GM23338 (cell line): ENCODE data around the gene PIEZO2. TPM values are rescaled to one million over a fixed set of nuclear protein-coding genes. Genes with fewer than 3 reads are reported as not detected.

Experiments
- ATAC-seq: fragments of 200-7000 bp; cut with Tn5 transposase; 3 replicates; pipeline ENCODE4 v1.9.1; 2020
- DNase-seq: peaks from one replicate; pipeline ENCODE4 v3.0.0-alpha.2; 2015; ENCODE audit warnings: low spot score
- H2AFZ ChIP-seq: fragments of 200-600 bp; sonication (generic); 2 replicates; pipeline ENCODE4 v1.8.0; 2016; ENCODE audit warnings: antibody characterized with exemption, mild to moderate bottlenecking, moderate library complexity
- H3F3A ChIP-seq: fragments of 200-600 bp; sonication (generic); replicated peaks from 2 replicates; pipeline ENCODE4 v1.8.0; 2017; ENCODE audit warnings: antibody characterized with exemption, mixed run types, low read depth
- H3K27ac ChIP-seq: fragments of 200-600 bp; sonication (generic); 2 replicates; pipeline ENCODE4 v1.6.1; 2016; ENCODE audit warnings: low read depth
- H3K27me3 ChIP-seq: fragments of 200-600 bp; sonication (generic); 2 replicates; pipeline ENCODE4 v1.8.0; 2016; ENCODE audit warnings: mild to moderate bottlenecking, mixed run types, moderate library complexity; ENCODE audit not compliant: insufficient read depth
- H3K36me3 ChIP-seq: fragments of 200-600 bp; sonication (generic); 2 replicates; pipeline ENCODE4 v1.8.0; 2016; ENCODE audit warnings: mild to moderate bottlenecking; ENCODE audit not compliant: insufficient read depth
- H3K4me1 ChIP-seq: fragments of 200-600 bp; sonication (generic); 2 replicates; pipeline ENCODE4 v1.8.0; 2016; ENCODE audit warnings: mild to moderate bottlenecking, moderate library complexity; ENCODE audit not compliant: insufficient read depth
- H3K4me2 ChIP-seq: fragments of 200-600 bp; sonication (generic); 2 replicates; pipeline ENCODE4 v1.7.1; 2017; ENCODE audit warnings: mixed run types
- H3K4me3 ChIP-seq: fragments of 200-600 bp; sonication (generic); 2 replicates; pipeline ENCODE4 v1.6.1; 2016; ENCODE audit warnings: mixed run types
- H3K79me2 ChIP-seq: fragments of 200-600 bp; sonication (generic); replicated peaks from 2 replicates; pipeline ENCODE4 v1.8.0; 2017; ENCODE audit warnings: mild to moderate bottlenecking; ENCODE audit not compliant: insufficient read depth
- H3K9me2 ChIP-seq: fragments of 200-600 bp; sonication (generic); 2 replicates; pipeline ENCODE4 v1.8.0; 2017; ENCODE audit not compliant: insufficient read depth
- H4K20me1 ChIP-seq: fragments of 200-600 bp; sonication (generic); replicated peaks from 2 replicates; pipeline ENCODE4 v1.8.0; 2017; ENCODE audit warnings: mild to moderate bottlenecking; ENCODE audit not compliant: insufficient read depth
- H3K27ac Mint-ChIP-seq: 2 replicates; pipeline ENCODE4 v1.8.0; 2020; ENCODE audit warnings: inconsistent platforms, mild to moderate bottlenecking, moderate library complexity, mixed read lengths
- H3K27me3 Mint-ChIP-seq: 3 replicates; pipeline ENCODE4 v1.8.0; 2022; ENCODE audit warnings: low read depth, mild to moderate bottlenecking, moderate library complexity, mixed read lengths, inconsistent platforms; ENCODE audit not compliant: insufficient read depth, poor library complexity
- H3K36me3 Mint-ChIP-seq: 3 replicates; pipeline ENCODE4 v1.8.0; 2021; ENCODE audit warnings: low read depth, mild to moderate bottlenecking, inconsistent platforms, moderate library complexity, mixed read lengths
- H3K4me1 Mint-ChIP-seq: 3 replicates; pipeline ENCODE4 v1.8.0; 2020; ENCODE audit warnings: mild to moderate bottlenecking, inconsistent platforms, mixed read lengths
- H3K4me3 Mint-ChIP-seq: 3 replicates; pipeline ENCODE4 v1.8.0; 2021; ENCODE audit warnings: moderate library complexity, mild to moderate bottlenecking, inconsistent platforms, mixed read lengths
- H3K9me3 Mint-ChIP-seq: 3 replicates; pipeline ENCODE4 v1.8.0; 2020; ENCODE audit warnings: moderate library complexity, mild to moderate bottlenecking, inconsistent platforms, mixed read lengths
- CREB1 ChIP-seq: fragments of 250-450 bp; sonication (Bioruptor Pico); IDR thresholded peaks from 2 replicates; pipeline ENCODE4 v1.5.0; 2020; ENCODE audit warnings: low read depth, mild to moderate bottlenecking, moderate library complexity
- EZH2 ChIP-seq: fragments of 200-600 bp; sonication (generic); IDR thresholded peaks from one replicate; pipeline ENCODE4 v1.8.0; 2017; ENCODE audit warnings: antibody characterized with exemption, mild to moderate bottlenecking, low read depth; ENCODE audit not compliant: unreplicated experiment
- EZH2phosphoT487 ChIP-seq: fragments of 200-600 bp; sonication (generic); IDR thresholded peaks from one replicate; pipeline ENCODE4 v1.8.1; 2018; ENCODE audit warnings: antibody characterized with exemption; ENCODE audit not compliant: unreplicated experiment
- JUNB ChIP-seq: IDR thresholded peaks from one replicate; pipeline ENCODE4 v1.6.1; 2016; ENCODE audit warnings: antibody characterized with exemption; ENCODE audit not compliant: unreplicated experiment
- POLR2AphosphoS5 ChIP-seq: IDR thresholded peaks from 2 replicates; pipeline ENCODE4 v1.6.1; 2016; ENCODE audit warnings: antibody characterized with exemption, low read depth
- REST ChIP-seq: IDR thresholded peaks from one replicate; pipeline ENCODE4 v1.6.1; 2018; ENCODE audit warnings: antibody characterized with exemption; ENCODE audit not compliant: unreplicated experiment
- ZNF114 ChIP-seq: fragments of 250-450 bp; sonication (Bioruptor Pico); IDR thresholded peaks from 2 replicates; pipeline ENCODE4 v1.5.0; 2020; ENCODE audit warnings: mild to moderate bottlenecking, moderate library complexity
- ZNF331 ChIP-seq: fragments of 250-450 bp; sonication (Bioruptor Pico); IDR thresholded peaks from 2 replicates; pipeline ENCODE4 v1.5.0; 2020; ENCODE audit warnings: low read depth, mild to moderate bottlenecking, moderate library complexity
- ZNF462 ChIP-seq: fragments of 250-450 bp; sonication (Bioruptor Pico); IDR thresholded peaks from 2 replicates; pipeline ENCODE4 v1.5.0; 2020; ENCODE audit warnings: mild to moderate bottlenecking, moderate library complexity
- polyA plus RNA-seq: library from polyadenylated mRNA; unstranded; fragments of >200 nt; fragmentation: Nextera tagmentation; extraction: Ambion mirVana; gene quantifications from 2 replicates; pipeline ENCODE4 v1.2.1, GENCODE V29; 2016
- total RNA-seq: library from RNA; depleted of rRNA; stranded (reverse); fragments of >200 nt; shearing (Covaris generic); gene quantifications from 2 replicates; pipeline ENCODE4 v1.2.3, GENCODE V29; 2014

Gene PIEZO2
- total and polyA plus RNA-seq, 2 experiments from 2014 or later = 4.8 to 8.2 TPM

- no peak for TF ChIP-seq ZNF462 (CRISPR knock-in tag)
- no peak for TF ChIP-seq POLR2AphosphoS5
- TF ChIP-seq ZNF331 (CRISPR knock-in tag) = no peak
These were observed 53.6 kb downstream of the PIEZO2 start (continued) for GRCh38 chr18:11095674-11096293.

GRCh38 chr18:11095211-11095610, 54.2 kb downstream of the PIEZO2 start:
- Histone ChIP-seq H3K4me1 (peaks cover 15% of the 10 kb centered on the region), H3K4me2 (no peak overlapping the region), H3K36me3 (no peaks in the 10 kb centered on the region), H3K79me2 (no peaks in the 10 kb centered on the region), H4K20me1 (no peaks in the 10 kb centered on the region), H3K4me3 (no peak overlapping the region), H3K27ac (no peak overlapping the region), H3K9me2 (no peaks in the 10 kb centered on the region), H2AFZ (no peak overlapping the region), H3K27me3 (no peaks in the 10 kb centered on the region), H3F3A (no peaks in the 10 kb centered on the region)
- ATAC-seq = no peak
- Mint-ChIP-seq H3K4me1 (peaks cover 18% of the 10 kb centered on the region), H3K9me3 (no peaks in the 10 kb centered on the region), H3K27ac (no peak overlapping the region), H3K4me3 (no peak overlapping the region), H3K27me3 (no peaks in the 10 kb centered on the region), H3K36me3 (no peaks in the 10 kb centered on the region)
- DNase-seq = no peak
- TF ChIP-seq POLR2AphosphoS5 (no peak), CREB1 (CRISPR knock-in tag) (no peak), EZH2phosphoT487 (no peak), REST (no peak), JUNB (no peak), EZH2 (no peak), ZNF114 (CRISPR knock-in tag) (no peak), ZNF331 (CRISPR knock-in tag) (no peak)
